GM21360 (cell line): ENCODE data around the gene PSME2.

Source experiments
- ATAC-seq: cut with Tn5 transposase; IDR thresholded peaks from one replicate; pipeline ENCODE4 v1.9.1; 2021; ENCODE audit warnings: mild to moderate bottlenecking, moderate library complexity; ENCODE audit not compliant: unreplicated experiment

Gene PSME2

DNA sequence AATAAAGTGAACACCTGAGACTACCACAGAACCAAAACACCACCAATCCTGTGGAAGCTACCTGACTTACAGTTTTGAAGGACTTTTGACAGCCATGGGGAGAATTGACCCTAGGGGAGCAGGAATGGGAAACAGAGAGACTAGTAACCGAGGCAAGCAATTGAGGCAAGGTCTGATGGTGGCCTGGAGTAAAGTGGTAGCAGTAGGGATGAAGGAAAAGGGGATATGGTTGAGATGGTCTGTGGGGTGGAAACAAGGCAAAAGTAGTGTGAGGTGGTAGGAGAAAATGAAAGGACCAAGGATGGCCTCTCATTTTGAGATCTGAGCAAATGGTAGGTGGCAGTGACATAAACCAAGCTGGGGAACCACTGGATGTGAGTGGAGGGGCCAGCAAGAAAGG is 10.4 kb upstream of the PSME2 start:
- ATAC-seq, result no peak

DNA sequence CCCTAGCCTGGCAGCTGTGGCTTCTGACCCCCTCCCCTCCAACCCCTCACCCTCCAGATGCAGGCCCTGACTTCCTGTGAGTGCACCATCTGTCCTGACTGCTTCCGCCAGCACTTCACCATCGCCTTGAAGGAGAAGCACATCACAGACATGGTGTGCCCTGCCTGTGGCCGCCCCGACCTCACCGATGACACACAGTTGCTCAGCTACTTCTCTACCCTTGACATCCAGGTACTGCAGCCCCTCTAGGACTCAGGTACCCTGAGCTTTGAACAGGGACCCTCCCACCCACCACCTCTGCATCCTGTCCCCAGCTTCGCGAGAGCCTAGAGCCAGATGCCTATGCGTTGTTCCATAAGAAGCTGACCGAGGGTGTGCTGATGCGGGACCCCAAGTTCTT is 8.7 kb upstream of the PSME2 start:
- ATAC-seq, result no peak

DNA sequence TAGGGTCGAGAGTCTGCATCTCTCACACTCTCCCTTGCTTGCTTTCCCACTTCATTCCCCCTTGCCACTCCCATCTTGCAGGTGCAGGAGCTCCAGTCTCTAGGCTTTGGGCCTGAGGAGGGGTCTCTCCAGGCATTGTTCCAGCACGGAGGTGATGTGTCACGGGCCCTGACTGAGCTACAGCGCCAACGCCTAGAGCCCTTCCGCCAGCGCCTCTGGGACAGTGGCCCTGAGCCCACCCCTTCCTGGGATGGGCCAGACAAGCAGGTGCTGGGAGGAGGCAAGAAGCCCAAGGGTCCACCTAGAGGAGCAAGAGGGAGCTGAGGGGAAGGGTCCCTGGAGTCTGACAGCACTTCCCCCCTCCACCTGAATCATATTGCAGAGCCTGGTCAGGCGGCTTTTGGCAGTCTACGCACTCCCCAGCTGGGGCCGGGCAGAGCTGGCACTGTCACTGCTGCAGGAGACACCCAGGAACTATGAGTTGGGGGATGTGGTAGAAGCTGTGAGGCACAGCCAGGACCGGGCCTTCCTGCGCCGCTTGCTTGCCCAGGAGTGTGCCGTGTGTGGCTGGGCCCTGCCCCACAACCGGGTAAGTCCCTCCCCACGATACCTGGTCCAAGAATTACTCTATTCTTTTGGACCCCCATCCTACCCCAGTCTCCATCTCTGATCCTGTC is 5.1 kb upstream of the PSME2 start:
- no peak for ATAC-seq

DNA sequence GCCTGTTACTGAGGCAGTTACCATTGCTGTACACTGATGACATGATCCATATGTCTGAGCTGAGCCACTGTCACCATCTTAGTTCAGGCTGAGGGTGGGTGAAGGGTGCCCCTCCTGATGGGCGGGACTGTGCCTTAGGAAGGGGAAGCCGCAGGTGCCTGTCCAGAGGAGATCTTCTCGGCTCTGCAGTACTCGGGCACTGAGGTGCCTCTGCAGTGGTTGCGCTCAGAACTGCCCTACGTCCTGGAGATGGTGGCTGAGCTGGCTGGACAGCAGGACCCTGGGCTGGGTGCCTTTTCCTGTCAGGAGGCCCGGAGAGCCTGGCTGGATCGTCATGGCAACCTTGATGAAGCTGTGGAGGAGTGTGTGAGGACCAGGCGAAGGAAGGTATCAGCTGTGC is 4.6 kb upstream of the PSME2 start:
- ATAC-seq, result no peak

DNA sequence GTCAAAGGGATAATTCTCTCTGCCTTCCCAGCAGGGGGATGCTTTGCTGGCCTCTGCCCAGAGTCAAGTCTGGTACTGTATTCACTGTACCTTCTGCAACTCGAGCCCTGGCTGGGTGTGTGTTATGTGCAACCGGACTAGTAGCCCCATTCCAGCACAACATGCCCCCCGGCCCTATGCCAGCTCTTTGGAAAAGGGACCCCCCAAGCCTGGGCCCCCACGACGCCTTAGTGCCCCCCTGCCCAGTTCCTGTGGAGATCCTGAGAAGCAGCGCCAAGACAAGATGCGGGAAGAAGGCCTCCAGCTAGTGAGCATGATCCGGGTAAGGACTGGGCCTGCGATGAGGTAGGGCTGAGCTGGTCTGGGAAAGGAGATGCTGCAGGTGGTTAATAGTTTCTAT is 4.2 kb upstream of the PSME2 start:
- ATAC-seq, result no peak

DNA sequence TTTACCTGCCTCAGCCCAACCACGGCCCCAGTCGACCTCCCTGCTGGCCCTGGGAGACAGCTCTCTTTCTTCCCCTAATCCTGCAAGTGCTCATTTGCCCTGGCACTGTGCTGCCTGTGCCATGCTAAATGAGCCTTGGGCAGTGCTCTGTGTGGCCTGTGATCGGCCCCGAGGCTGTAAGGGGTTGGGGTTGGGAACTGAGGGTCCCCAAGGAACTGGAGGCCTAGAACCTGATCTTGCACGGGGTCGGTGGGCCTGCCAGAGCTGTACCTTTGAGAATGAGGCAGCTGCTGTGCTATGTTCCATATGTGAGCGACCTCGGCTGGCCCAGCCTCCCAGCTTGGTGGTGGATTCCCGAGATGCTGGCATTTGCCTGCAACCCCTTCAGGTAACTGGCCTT is 3.7 kb upstream of the PSME2 start:
- no peak for ATAC-seq

DNA sequence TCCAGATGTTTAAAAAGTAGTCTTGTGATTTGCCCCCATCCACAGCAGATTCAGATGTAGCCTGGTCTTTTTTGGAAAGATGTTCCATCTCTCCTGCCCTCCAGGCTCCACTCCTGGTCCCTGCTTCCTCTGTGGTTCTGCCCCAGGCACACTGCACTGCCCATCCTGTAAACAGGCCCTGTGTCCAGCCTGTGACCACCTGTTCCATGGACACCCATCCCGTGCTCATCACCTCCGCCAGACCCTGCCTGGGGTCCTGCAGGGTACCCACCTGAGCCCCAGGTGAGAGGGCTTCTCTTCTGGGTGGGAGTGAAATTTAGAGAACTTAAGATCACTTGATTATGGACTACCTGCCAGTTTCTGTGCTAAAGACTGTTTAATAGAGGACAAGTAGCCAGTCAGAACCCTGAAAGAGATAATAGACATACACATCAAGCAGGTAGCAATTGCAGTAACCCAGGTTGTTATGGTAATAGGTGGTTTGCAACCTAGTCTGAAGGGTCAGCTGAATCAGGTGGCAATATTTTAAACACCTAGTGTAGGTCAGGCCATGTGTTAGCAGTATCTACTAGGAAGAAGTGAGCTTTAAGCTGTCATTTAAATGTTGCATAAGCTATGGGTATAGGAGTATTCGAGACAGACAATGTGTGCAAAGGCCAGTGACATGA is 3.0 kb upstream of the PSME2 start:
- ATAC-seq, result no peak

DNA sequence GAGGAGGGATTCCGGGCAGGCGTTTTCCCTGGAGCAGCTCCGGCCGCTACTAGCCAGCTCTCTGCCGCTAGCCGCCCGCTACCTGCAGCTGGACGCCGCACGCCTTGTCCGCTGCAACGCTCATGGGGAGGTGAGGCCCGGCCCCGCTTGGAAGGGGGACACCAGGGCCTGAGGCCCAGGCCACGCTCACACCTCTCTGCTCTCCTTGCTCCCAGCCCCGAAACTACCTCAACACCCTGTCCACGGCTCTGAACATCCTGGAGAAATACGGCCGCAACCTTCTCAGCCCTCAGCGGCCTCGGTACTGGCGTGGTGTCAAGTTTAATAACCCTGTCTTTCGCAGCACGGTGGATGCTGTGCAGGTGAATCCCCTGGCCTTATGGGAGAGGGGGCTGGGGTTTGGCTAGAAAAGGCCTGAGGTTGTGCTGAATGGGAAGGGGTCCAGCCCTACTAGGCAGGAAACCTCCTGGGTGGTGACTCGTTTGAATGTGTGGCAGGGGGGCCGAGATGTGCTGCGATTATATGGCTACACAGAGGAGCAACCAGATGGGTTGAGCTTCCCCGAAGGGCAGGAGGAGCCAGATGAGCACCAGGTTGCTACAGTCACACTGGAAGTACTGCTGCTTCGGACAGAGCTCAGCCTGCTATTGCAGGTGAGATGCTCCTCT is 1.5 kb upstream of the PSME2 start:
- no peak for ATAC-seq

DNA sequence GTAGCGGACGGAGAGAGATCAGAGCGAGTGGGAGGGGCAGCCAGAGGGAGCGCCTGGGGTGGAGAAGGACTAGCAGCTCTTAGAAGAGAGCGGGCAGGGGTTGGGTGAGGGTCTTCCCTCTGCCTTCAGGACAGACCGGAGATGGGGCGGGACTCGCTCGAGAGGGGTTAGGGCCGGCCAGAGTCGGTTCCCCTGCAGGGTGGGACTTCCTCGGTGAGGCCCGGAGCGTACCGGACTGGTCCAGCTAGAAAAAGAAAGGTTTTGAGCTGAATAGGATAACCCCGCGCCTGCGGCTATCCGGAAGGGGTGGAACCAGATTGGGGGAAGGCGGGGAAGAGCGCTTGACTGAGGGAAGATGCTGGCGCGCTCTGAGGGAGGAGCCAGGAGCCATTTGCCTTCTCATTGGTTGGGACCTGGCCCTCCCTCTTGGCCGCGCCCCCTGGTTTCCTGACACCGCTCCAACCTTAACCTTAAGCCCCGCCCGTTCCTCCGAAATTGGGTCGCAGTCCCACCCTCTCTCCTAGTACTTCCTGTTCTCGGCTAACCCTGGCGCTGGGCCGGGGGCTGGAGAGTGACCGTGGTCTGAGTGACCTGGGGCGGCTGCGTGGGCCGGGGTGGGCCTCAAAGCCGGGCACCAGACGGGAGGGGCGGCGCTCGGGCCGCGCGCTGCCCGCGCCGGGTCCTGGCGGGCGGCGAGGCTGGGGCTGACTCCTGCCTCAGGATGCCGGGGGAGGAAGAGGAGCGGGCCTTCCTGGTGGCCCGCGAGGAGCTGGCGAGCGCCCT is 759 bp upstream of the PSME2 start, which contains the start of gene RNF31:
TSS of gene RNF31 (plus strand) at position 521 of the 783 bp plus-strand sequence. CDS start at position 722, 201 bp downstream.
- peak; percentile 71 for ATAC-seq

DNA sequence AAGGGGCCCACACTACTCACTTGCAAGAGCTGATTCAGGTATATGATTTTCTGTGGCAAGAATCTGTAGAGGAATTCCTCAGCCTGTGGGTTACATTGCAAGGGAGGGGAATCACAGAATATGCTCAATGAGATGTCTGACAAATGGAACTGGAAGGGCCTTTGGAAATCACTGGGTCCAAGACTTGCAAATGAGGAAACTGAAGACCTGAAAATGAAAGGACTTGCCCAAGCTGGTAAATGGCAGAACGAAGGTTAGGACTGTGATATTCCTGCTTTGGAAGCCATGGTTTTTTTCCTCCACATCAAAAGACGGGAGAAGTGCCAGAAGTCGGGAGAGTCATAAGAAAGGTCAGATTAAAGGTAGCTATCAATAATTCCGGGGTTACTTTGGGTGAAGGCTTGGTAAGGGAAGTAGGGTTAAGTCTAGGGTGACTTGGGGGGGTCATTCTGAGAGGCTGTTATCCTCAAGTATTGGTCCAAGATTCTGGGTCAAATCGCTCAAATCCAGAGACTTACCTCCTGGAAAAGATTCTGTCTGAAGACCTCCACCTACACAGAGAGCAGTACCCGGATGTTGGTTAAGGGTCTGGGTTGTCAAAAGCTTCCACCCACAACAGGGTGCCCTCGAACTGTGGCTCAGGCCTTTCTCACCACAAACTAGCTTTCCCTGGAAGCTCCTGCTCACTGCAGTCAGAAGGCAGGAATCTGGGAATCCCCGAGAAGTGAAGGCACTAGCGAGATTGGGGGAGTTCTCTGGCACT is 539 bp downstream of the PSME2 start:
- ATAC-seq, result no peak

DNA sequence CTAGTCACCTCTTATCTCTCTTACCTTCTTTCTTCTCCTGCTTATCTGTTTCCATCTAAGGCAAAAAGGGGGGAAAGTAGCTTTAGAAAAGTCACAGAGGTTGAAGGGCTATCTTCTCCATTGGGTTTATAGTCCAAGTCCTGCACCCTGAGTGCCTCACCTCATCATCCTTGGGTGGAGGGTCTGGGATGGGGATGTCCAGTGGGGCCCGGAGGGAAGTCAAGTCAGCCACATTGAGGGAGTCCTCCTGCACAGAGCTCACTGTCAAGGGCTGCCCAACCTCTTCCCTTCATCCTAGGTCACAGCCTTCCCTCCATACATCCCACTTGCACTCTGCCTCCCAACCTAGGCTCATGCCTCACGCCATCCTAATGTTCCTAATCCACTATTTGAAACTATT is 1.2 kb downstream of the PSME2 start:
- ATAC-seq, result no peak

DNA sequence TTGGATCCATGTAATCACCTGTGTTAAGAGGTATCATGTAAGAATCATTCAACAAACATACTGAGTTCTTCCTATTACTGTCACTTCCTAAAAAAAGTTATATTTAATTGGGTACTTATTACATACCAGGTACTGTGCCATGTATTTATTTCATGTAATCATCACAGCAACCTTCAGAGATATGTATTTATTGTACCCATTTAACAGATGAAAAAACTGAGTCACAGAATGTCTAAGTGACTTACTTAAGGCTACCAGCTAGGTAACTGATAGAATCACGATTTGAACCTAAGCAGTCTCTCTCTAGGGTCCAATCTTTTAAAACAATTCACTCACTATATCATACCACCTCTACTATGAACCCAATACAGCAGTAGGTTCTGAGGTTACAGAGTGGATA is 2.0 kb downstream of the PSME2 start:
- no peak for ATAC-seq

DNA sequence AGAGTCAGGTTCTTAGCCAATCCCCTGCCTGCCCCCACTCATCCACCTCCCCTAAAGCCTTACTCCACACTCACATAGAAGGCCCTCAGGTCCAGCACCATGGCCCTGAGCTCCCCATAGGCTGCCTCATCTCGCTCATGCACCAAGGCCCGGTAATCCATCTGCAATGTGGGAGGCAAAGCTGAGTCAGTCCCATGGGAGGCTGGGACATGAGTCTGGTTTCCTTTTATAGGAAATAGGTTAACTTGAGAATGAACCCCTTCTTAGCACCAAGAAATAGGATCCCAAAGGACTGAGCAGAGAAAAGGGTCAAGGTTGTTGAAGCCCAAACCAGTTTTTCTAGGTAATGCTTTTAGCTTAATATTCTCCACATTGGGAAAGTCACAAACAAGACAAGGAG is 2.9 kb downstream of the PSME2 start:
- ATAC-seq, result no peak

DNA sequence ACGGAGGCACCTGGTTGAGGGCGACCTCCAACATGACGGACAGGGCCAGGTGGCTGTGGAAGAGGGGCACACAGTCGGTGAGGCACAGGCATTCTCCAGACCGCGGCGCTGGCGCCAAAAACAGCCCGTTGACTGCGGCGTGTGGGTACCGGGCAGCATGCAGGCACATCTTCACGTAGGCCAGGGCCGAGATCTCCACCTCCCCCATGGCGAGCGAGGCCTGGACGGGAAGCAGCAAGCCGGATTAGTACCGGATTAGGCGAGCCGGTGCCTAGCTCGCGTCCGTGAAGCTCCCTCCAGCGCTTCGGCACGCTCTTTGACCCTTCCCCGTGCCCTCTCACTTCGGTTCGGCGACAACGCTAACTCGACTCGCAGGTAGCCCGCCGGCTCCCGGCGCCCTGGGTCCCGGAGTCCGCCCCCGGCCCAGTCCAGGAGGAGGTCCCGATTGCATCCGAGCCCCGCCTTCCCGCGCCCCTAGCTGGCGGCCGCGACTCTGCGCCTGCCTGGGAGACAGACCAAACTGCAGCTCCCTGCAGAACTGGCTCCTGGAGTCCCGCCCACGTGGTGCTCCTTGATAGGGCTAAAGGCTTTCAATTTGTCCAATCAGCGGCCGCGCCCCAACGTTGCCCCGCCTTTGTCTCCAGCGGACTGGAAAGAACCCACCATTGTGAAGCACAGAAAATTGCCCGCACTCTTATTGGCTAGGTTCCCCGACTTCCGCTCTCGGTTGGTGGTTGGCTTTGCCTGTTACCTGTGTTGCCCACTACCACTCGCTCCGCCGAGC is 5.1 kb downstream of the PSME2 start, which contains the start of gene EMC9:
TSS of gene EMC9 (minus strand) at position 495 of the 784 bp plus-strand sequence. CDS start at position 208, 287 bp downstream.
- ATAC-seq, result peak; percentile 77

DNA sequence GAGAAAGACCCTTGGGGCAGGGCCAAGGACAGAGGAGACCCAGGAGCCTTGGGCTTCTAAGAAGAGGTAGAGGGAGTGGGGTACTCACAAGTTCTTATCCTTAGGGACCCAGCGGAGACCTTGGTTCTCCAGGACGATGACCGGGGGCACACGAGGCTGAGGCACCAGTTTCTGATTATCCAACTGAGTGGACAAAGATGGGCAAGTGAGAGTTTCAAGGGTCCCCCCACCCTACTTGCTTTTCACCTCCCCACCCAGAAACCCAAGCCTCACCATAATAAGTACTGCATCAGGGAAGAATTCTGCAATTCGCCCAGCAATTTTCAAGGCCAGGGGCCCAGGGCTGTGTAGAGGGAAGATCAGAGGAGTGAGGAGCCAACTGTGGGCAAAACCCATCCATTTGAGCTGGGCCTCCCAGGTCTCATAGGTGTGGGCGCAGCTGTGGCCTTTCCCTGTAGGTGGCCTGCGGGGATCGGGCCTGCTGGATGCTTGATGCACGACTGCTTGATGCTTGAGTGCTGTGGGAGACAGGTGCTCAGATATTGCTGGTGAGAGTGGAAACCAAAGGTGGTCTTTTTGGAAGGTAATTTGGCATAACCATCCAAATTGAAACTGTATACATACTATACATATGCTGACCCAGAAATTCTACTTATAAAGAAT is 7.0 kb downstream of the PSME2 start:
- ATAC-seq, result no peak

DNA sequence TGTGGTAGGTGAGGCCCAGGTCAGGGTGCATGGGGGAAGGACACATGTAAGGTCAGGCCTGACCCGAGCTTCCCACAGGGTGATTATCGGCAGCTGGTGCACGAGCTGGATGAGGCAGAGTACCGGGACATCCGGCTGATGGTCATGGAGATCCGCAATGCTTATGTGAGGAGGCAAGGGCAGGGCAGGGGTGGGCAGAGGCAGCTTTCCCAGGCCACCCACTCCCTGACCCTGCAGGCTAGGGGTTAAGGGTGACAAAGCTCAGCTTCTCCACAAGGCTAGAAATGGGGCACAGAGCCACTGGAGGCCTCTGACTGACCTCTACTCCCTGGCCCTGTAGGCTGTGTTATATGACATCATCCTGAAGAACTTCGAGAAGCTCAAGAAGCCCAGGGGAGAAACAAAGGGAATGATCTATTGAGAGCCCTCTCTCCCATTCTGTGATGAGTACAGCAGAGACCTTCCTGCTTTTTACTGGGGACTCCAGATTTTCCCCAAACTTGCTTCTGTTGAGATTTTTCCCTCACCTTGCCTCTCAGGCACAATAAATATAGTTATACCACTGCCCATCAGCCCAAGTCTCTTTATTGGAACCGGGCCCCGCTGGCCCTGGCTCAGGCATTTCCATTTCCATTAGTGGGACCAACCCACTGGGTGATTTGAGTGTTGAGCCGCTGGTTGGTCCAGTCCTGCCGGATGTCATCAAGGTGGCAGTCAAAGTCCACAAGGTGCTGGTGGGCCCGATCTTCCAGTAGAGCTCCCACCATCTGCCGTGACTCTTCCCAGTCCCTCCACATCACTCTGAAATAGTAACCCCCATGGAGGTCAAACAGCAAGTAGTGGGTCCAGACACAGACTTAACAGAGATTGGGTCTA is 7.8 kb downstream of the PSME2 start:
- no peak for ATAC-seq

DNA sequence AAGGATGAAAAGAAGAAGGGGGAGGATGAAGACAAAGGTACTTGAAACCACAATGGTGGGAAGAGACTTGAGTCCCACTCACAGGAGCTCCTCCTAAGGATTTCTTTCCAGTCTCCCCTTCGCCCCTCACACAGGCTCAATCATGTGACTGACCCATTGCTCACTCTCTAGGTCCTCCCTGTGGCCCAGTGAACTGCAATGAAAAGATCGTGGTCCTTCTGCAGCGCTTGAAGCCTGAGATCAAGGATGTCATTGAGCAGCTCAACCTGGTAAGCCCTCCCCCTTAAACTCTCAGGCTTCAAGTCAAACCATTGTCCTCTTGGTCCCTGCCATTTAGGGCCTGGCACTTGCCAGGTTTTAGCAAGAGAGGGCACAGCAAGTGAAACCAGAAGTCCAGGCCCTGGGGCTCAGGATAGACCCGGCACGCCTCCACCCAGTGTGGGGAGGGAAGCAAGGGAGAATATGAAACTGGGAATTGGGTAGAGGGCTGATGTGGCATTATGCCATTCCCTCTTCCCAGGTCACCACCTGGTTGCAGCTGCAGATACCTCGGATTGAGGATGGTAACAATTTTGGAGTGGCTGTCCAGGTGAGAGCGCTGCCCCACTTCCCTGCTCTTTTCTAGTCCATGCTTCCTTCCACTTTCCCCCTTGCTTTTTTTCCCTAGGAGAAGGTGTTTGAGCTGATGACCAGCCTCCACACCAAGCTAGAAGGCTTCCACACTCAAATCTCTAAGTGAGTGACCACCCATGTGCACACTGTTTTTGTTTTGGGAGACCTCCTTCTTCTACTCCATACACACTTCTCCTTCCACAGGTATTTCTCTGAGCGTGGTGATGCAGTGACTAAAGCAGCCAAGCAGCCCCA is 8.6 kb downstream of the PSME2 start:
- no peak for ATAC-seq
